H1 (cell line): ENCODE results near the gene ASCL2. TPM values are rescaled to one million over a fixed set of nuclear protein-coding genes. Genes with fewer than 3 reads are reported as not detected.

Source experiments
- CTCF ChIA-PET: fragments of 300-600 bp; sonication (Branson Sonifier 250); formaldehyde crosslinking; loops from one replicate; lab custom pipeline; 2021; ENCODE audit not compliant: partially characterized antibody; lab: Charles Lee
- POLR2A ChIA-PET: fragments of 300-600 bp; sonication (Branson Sonifier 250); formaldehyde crosslinking; loops from one replicate; lab custom pipeline; 2021; ENCODE audit warnings: inconsistent platforms; ENCODE audit not compliant: partially characterized antibody; lab: Charles Lee
- DNase-seq, 2 experiments: peaks; one replicate each; pipeline versions ENCODE4 v3.0.0 to v3.0.0-alpha.2; 2010 to 2022; ENCODE audit warnings: low spot score in 2 of 2, low read depth in 1 of 2, mixed read lengths in 1 of 2
- FAIRE-seq: peaks from 2 replicates; lab custom pipeline; 2011; peaks lifted over from hg19 to GRCh38; lab: Jason Lieb, UNC
- H2AFZ ChIP-seq: 2 replicates; pipeline ENCODE4 v1.8.1; 2012; ENCODE audit warnings: low read length, inconsistent platforms
- H2AK5ac ChIP-seq: 2 replicates; pipeline ENCODE4 v1.6.1; 2013; ENCODE audit warnings: low read depth, low read length
- H2BK120ac ChIP-seq: replicated peaks from 2 replicates; pipeline ENCODE3; 2013; ENCODE audit warnings: low read depth, low read length, inconsistent platforms
- H2BK12ac ChIP-seq: 2 replicates; pipeline ENCODE4 v1.6.1; 2013; ENCODE audit warnings: low read depth, low read length
- H2BK15ac ChIP-seq: 2 replicates; pipeline ENCODE4 v1.6.1; 2013; ENCODE audit warnings: low read length
- H2BK20ac ChIP-seq: 2 replicates; pipeline ENCODE4 v1.6.1; 2013; ENCODE audit warnings: low read length
- H2BK5ac ChIP-seq: 2 replicates; pipeline ENCODE4 v1.6.1; 2013; ENCODE audit warnings: low read depth, low read length
- H3K14ac ChIP-seq: 2 replicates; pipeline ENCODE4 v1.6.1; 2013; ENCODE audit warnings: inconsistent platforms; ENCODE audit not compliant: insufficient read length
- H3K18ac ChIP-seq: 2 replicates; pipeline ENCODE4 v1.6.1; 2013; ENCODE audit warnings: low read length; ENCODE audit errors: extremely low read depth
- H3K23ac ChIP-seq: 2 replicates; pipeline ENCODE4 v1.6.1; 2013; ENCODE audit warnings: inconsistent platforms; ENCODE audit not compliant: insufficient read length
- H3K23me2 ChIP-seq: 2 replicates; pipeline ENCODE4 v1.6.1; 2013; ENCODE audit warnings: low read depth, low read length
- H3K27ac ChIP-seq: 2 replicates; pipeline ENCODE4 v1.6.1; 2011; ENCODE audit warnings: low read depth, low read length, inconsistent platforms
- H3K27me3 ChIP-seq, 4 experiments: replicated peaks in 1 of 4; 1 replicate in 1 of 4; 2 replicates in 3 of 4; pipeline versions ENCODE4 v1.6.1 to v1.8.1; 2011 to 2013; ENCODE audit warnings: low read length in 3 of 4, mild to moderate bottlenecking in 3 of 4, inconsistent platforms in 2 of 4, mixed read lengths in 2 of 4, moderate library complexity in 1 of 4; ENCODE audit not compliant: control insufficient read depth in 3 of 4, insufficient read depth in 3 of 4; ENCODE audit errors: extremely low read depth in 1 of 4
- H3K36me3 ChIP-seq, 4 experiments: 2 replicates each; pipeline versions ENCODE4 v1.6.1 to v1.8.1; 2011 to 2013; ENCODE audit warnings: mild to moderate bottlenecking in 4 of 4, low read length in 3 of 4, moderate library complexity in 2 of 4, control low read depth in 1 of 4, inconsistent platforms in 1 of 4; ENCODE audit not compliant: insufficient read depth in 4 of 4, control insufficient read depth in 2 of 4
- H3K4ac ChIP-seq: replicated peaks from 2 replicates; pipeline ENCODE3; 2013; ENCODE audit warnings: low read length, low read depth, mixed read lengths, inconsistent platforms; ENCODE audit not compliant: insufficient read length
- H3K4me1 ChIP-seq, 4 experiments: replicated peaks in 1 of 4; 1 replicate in 1 of 4; 2 replicates in 3 of 4; pipeline versions ENCODE4 v1.6.1 to v1.8.1; 2011 to 2013; ENCODE audit warnings: low read length in 3 of 4, inconsistent platforms in 2 of 4, mixed read lengths in 1 of 4; ENCODE audit not compliant: insufficient read depth in 4 of 4, control insufficient read depth in 3 of 4
- H3K4me2 ChIP-seq, 2 experiments: 2 replicates each; pipeline versions ENCODE4 v1.6.1 to v1.8.1; 2011 to 2013; ENCODE audit warnings: low read depth in 2 of 2, low read length in 2 of 2, control low read depth in 1 of 2, inconsistent platforms in 1 of 2, mild to moderate bottlenecking in 1 of 2; ENCODE audit not compliant: insufficient read depth in 1 of 2
- H3K4me3 ChIP-seq, 4 experiments: fragments of 200-600, 300-600 bp in 1 of 4; sonication (generic), shearing (Covaris generic), sonication (Bioruptor Twin) in 1 of 4; 2 replicates each; pipeline versions ENCODE4 v1.5.1 to v1.8.1; 2011 to 2016; ENCODE audit warnings: low read length in 4 of 4, low read depth in 3 of 4, control low read depth in 2 of 4, inconsistent platforms in 2 of 4, mild to moderate bottlenecking in 2 of 4, mixed read lengths in 1 of 4, moderate library complexity in 1 of 4; ENCODE audit not compliant: insufficient read depth in 2 of 4; ENCODE audit errors: extremely low read depth in 1 of 4
- H3K56ac ChIP-seq: replicated peaks from 2 replicates; pipeline ENCODE3; 2013; ENCODE audit warnings: low read depth, mild to moderate bottlenecking, mixed read lengths, low read length, inconsistent platforms; ENCODE audit not compliant: insufficient read length
- H3K79me1 ChIP-seq: 2 replicates; pipeline ENCODE4 v1.6.1; 2013; ENCODE audit warnings: low read depth, low read length, control low read depth
- H3K79me2 ChIP-seq, 2 experiments: 2 replicates each; pipeline versions ENCODE4 v1.6.1 to v1.8.1; 2012 to 2013; ENCODE audit warnings: low read length in 2 of 2, mild to moderate bottlenecking in 2 of 2, inconsistent platforms in 1 of 2; ENCODE audit not compliant: insufficient read depth in 2 of 2, control insufficient read depth in 1 of 2
- H3K9ac ChIP-seq, 4 experiments: replicated peaks in 1 of 4; 1 replicate in 1 of 4; 2 replicates in 3 of 4; pipeline versions ENCODE4 v1.6.1 to v1.8.1; 2011 to 2013; ENCODE audit warnings: low read depth in 3 of 4, low read length in 3 of 4, control low read depth in 2 of 4, mild to moderate bottlenecking in 2 of 4, moderate library complexity in 2 of 4, inconsistent platforms in 1 of 4; ENCODE audit errors: extremely low read depth in 1 of 4
- H3K9me3 ChIP-seq, 2 experiments: 2 replicates each; pipeline versions ENCODE4 v1.6.1 to v1.8.1; 2012 to 2013; ENCODE audit warnings: mild to moderate bottlenecking in 2 of 2, moderate library complexity in 2 of 2, control low read depth in 1 of 2, inconsistent platforms in 1 of 2, low read depth in 1 of 2, low read length in 1 of 2, mixed read lengths in 1 of 2; ENCODE audit not compliant: insufficient read depth in 2 of 2
- H4K20me1 ChIP-seq, 2 experiments: replicated peaks in 1 of 2; 2 replicates each; pipeline versions ENCODE3 to v1.8.1; 2011 to 2013; ENCODE audit warnings: inconsistent platforms in 2 of 2, low read length in 2 of 2, mild to moderate bottlenecking in 1 of 2; ENCODE audit not compliant: insufficient read depth in 2 of 2, control insufficient read depth in 1 of 2
- H4K5ac ChIP-seq: 2 replicates; pipeline ENCODE4 v1.6.1; 2013; ENCODE audit warnings: low read length, low read depth, mixed read lengths, inconsistent platforms; ENCODE audit not compliant: insufficient read length
- H4K8ac ChIP-seq: 2 replicates; pipeline ENCODE4 v1.8.0; 2013; ENCODE audit warnings: mild to moderate bottlenecking, moderate library complexity, low read length, inconsistent platforms; ENCODE audit not compliant: insufficient read depth; ENCODE audit errors: extremely low read depth
- H4K91ac ChIP-seq: replicated peaks from 2 replicates; pipeline ENCODE3; 2013; ENCODE audit warnings: low read length, mixed read lengths, inconsistent platforms; ENCODE audit not compliant: insufficient read length
- ASH2L ChIP-seq: fragments of 200-600, 300-600 bp; sonication (generic); IDR thresholded peaks from one replicate; pipeline ENCODE4 v1.7.1; 2017; ENCODE audit warnings: low read length
- CBX5 ChIP-seq: fragments of 300-800, 300-1000 bp; sonication (generic); IDR thresholded peaks from 2 replicates; pipeline ENCODE4 v1.7.1; 2016; ENCODE audit warnings: antibody characterized with exemption, low read length, low read depth
- CEBPB ChIP-seq: IDR thresholded peaks from 2 replicates; pipeline ENCODE4 v1.6.1; 2012; ENCODE audit warnings: low read depth, low read length
- EP300 ChIP-seq, 2 experiments: IDR thresholded peaks; 1 replicate in 1 of 2; 2 replicates in 1 of 2; pipeline ENCODE4 v1.6.1; 2011 to 2012; ENCODE audit warnings: low read depth in 2 of 2, low read length in 2 of 2, mild to moderate bottlenecking in 2 of 2, borderline replicate concordance in 1 of 2, inconsistent platforms in 1 of 2, moderate library complexity in 1 of 2
- EZH2 ChIP-seq: fragments of 200-600 bp; sonication (generic); IDR thresholded peaks from 2 replicates; pipeline ENCODE4 v1.7.1; 2012; ENCODE audit warnings: low read depth, mild to moderate bottlenecking, moderate library complexity, low read length, inconsistent platforms; ENCODE audit not compliant: severe bottlenecking
- HDAC2 ChIP-seq, 2 experiments: fragments of 300-600 bp in 1 of 2; sonication (generic) in 1 of 2; IDR thresholded peaks; 2 replicates each; pipeline ENCODE4 v1.6.1; 2011 to 2012; ENCODE audit warnings: low read depth in 2 of 2, low read length in 2 of 2, mild to moderate bottlenecking in 2 of 2, moderate library complexity in 2 of 2, borderline replicate concordance in 1 of 2, inconsistent platforms in 1 of 2
- POLR2A ChIP-seq, 2 experiments: IDR thresholded peaks; 1 replicate in 1 of 2; 2 replicates in 1 of 2; pipeline ENCODE4 v1.6.1; 2011; ENCODE audit warnings: low read depth in 2 of 2, low read length in 2 of 2, mild to moderate bottlenecking in 2 of 2; ENCODE audit errors: control extremely low read depth in 1 of 2
- RXRA ChIP-seq: IDR thresholded peaks from 2 replicates; pipeline ENCODE4 v1.6.1; 2011; ENCODE audit warnings: low read depth, mild to moderate bottlenecking, low read length, moderate library complexity; ENCODE audit not compliant: insufficient read depth
- SAP30 ChIP-seq: fragments of 300-600 bp; sonication (generic); IDR thresholded peaks from 2 replicates; pipeline ENCODE4 v1.7.1; 2012; ENCODE audit warnings: low read length, moderate library complexity, mild to moderate bottlenecking, inconsistent platforms; ENCODE audit not compliant: insufficient read depth, insufficient replicate concordance
- TAF7 ChIP-seq: optimal IDR thresholded peaks from 2 replicates; pipeline ENCODE3; 2011; ENCODE audit warnings: low read depth, mild to moderate bottlenecking, inconsistent platforms, low read length, moderate library complexity, borderline replicate concordance
- WGBS, 2 experiments: shearing (Covaris generic) in 1 of 2; methylation state at CpG; one replicate each; pipeline versions ENCODE4 v1.1.6 to v1.1.7; 2013 to 2015; ENCODE audit warnings: low lambda C conversion rate in 2 of 2, mixed read lengths in 2 of 2, inconsistent platforms in 1 of 2, low coverage in 1 of 2, missing lambda C conversion rate in 1 of 2; ENCODE audit not compliant: insufficient replicate concordance in 2 of 2, insufficient coverage in 1 of 2, insufficient read length in 1 of 2; ENCODE audit errors: extremely low coverage in 1 of 2, missing lambda C conversion rate in 1 of 2; 5-methylcytosine and 5-hydroxymethylcytosine counted together
- polyA plus RNA-seq, 7 experiments: library from polyadenylated mRNA; depleted of rRNA in 3 of 7; stranded (reverse) in 5 of 7; unstranded in 2 of 7; fragments of >200 nt in 5 of 7; fragments of 200-250 nt in 2 of 7; gene quantifications; 1 replicate in 5 of 7; 2 replicates in 1 of 7; 4 replicates in 1 of 7; pipeline versions ENCODE4 v1.2.1 to v1.2.3, GENCODE V29; 2011 to 2013; ENCODE audit warnings: missing spikeins in 2 of 7, mixed read lengths in 2 of 7
- total RNA-seq: library from RNA; stranded (reverse); fragmentation: NEBNext Ultra II Directional; extraction: Animal tissue kit (Norgen Biotek cat#: 25700); gene quantifications from 2 replicates; pipeline ENCODE4 v1.2.1, GENCODE V29; 2021

ASCL2 gene
- total and polyA plus RNA-seq, 2 of the 8 experiments (the other 6 are each of a cell fraction or from before 2014, with no cell fraction given): 0.51 to 0.56 TPM

DNA sequence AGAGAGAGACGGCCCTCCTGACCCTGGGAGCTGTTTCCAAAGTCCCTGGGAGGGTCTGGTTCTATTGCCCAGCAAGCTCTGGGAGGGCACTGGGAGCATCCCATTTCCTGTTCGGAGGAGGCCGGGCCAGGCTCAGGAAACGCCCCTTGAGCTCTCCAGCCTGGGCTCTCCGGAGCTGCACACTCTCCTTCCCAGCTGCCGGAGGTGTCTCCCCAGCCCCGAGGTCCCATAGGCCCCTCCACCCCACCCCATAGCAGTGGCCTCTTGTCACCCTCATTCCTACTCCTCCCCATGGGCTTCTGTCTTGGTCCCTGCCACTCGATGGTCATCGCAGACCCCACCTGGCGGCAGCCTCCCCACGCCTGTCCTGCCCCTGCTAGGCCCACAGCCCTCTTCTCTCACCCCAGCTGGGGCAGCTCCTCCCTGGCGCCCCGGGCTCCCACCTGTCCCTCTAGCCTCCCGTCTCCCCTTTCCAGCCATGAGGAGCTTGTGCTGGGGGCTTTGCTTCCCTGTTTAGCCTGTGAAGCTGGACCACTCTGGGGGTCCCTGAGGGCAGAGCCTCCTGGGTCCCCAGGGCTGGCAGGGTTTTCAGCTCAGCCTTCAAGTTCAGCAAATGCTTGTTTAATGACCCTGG, 34.2 kb upstream of the ASCL2 start:
- FAIRE-seq: no peak
- TF ChIP-seq CBX5 (no peak), EZH2 (no peak), RXRA (no peak), TAF7 (no peak), ASH2L (no peak), EP300 (IDR thresholded peaks at IDR 0.05; ENCODE audit: borderline replicate concordance in 1 of 2, low read depth in 2 of 2, low read length in 2 of 2) (no peak), HDAC2 (IDR thresholded peaks at IDR 0.05; ENCODE audit: borderline replicate concordance in 1 of 2, low read depth in 2 of 2, low read length in 2 of 2) (no peak), SAP30 (no peak), CEBPB (no peak), POLR2A (IDR thresholded peaks at IDR 0.05; ENCODE audit: control extremely low read depth in 1 of 2, low read depth in 2 of 2, low read length in 2 of 2) (no peak)

More for the DNA sequence above, 34.2 kb upstream of the ASCL2 start:
- no peak overlapping the region for H2BK5ac ChIP-seq
- no peaks in the 10 kb centered on the region for H3K23me2 ChIP-seq
- no peak overlapping the region for H2BK120ac ChIP-seq
- peaks cover 0 to 3% of the 10 kb centered on the region in 2 experiments for H4K20me1 ChIP-seq
- H2BK20ac ChIP-seq: no peak overlapping the region
- H3K4me3 ChIP-seq: no peak overlapping the region
- peaks cover 0 to 3% (median 0%) of the 10 kb centered on the region in 4 experiments; a peak in 1 of 7 replicates for H3K4me1 ChIP-seq
- H2AK5ac ChIP-seq: no peak overlapping the region
- H3K9ac ChIP-seq: no peak overlapping the region
- 85% methylated on average over 11 of the region's 14 CpGs; no CpG with 5 or more reads in 1 of the 2 experiments for WGBS, 2 experiments
- H4K91ac ChIP-seq: no peak overlapping the region
- H3K14ac ChIP-seq: no peak overlapping the region
- peak in 1 of 2 experiments; percentile 43 for DNase-seq
- H3K79me2 ChIP-seq: no peaks in the 10 kb centered on the region
- H3K9me3 ChIP-seq: no peaks in the 10 kb centered on the region
- H3K27ac ChIP-seq: no peak overlapping the region
- no peak overlapping the region for H4K5ac ChIP-seq
- H4K8ac ChIP-seq: no peak overlapping the region; the same call in 1 of the 2 replicates
- no peak overlapping the region for H3K56ac ChIP-seq
- no peaks in the 10 kb centered on the region for H3K27me3 ChIP-seq
- H3K4me2 ChIP-seq: no peak overlapping the region
- H3K4ac ChIP-seq: no peak overlapping the region
- ChIA-PET CTCF (interaction anchor here (0.6 to 14.9 kb wide), 68 partner anchors 8 to 749 kb away, joined by 3 to 333 read pairs (median 5); partner anchors contain the start of genes CD81, TH and TSSC4), POLR2A (interaction anchor here (0.8 to 2.4 kb wide), 4 partner anchors 72 to 138 kb away, joined by 3 to 14 read pairs (median 6); partner anchors contain the start of genes CD81 and TSSC4)
- no peak overlapping the region for H3K23ac ChIP-seq
- no peak overlapping the region for H2BK12ac ChIP-seq
- no peak overlapping the region for H2BK15ac ChIP-seq
- H2AFZ ChIP-seq: no peak overlapping the region
- no peaks in the 10 kb centered on the region for H3K79me1 ChIP-seq
- no peaks in the 10 kb centered on the region for H3K36me3 ChIP-seq
- no peak overlapping the region for H3K18ac ChIP-seq
